ENCODE results near the gene SAGE1. TPM values are rescaled to one million over a fixed set of nuclear protein-coding genes. Genes with fewer than 3 reads are reported as not detected.
A peak's percentile ranks its signal among the peaks of the same experiment; 100 is the strongest.

Gene SAGE1
- polyA plus RNA-seq, 3 donors, result not detected

- no CpG with 5 or more reads among the region's 5 CpGs for WGBS (ENCODE audit: insufficient coverage)
- H3K9ac ChIP-seq (ENCODE audit: insufficient read depth, low read length, poor library complexity, severe bottlenecking), result no peak overlapping the region
- H3K36me3 Mint-ChIP-seq, result no peaks in the 10 kb centered on the region
Observed at GRCh38 chrX:135923353-135923752, 29.8 kb downstream of the SAGE1 start.

DNA sequence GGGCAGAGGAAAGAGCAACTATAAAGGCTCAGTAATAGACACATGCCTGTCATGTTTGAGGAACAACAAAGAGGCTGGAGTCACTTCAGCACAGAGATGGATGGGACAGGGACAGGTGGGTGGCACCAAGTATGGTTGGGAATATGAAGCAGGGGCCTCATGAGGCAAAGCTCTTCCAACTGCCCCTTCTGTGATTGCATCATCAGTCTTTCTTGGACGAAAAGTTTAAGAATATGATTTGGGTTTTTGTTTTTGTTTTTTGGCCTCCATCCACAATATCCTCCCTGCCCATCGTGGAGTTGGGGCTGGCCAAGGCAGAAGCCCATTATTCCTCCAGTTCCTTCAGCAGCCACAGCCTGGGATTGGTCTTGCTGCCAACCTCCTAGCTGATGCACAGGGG lies 34.4 kb downstream of the SAGE1 start:
- H3K4me2 ChIP-seq (replicated peaks; ENCODE audit: extremely low read depth, low read length, poor library complexity, severe bottlenecking), result no peak overlapping the region
- Mint-ChIP-seq H3K27me3 (ENCODE audit: low read depth in 3 of 3) (peaks cover 0 to 9% (median 4%) of the 10 kb centered on the region in 3 donors), H3K4me3 (peak overlapping the region in 1 of 2 donors; percentile 24), H3K4me1 (no peaks in the 10 kb centered on the region), H3K9me3 (no peaks in the 10 kb centered on the region), H3K27ac (no peak overlapping the region), H3K36me3 (no peaks in the 10 kb centered on the region)
- H3K79me2 ChIP-seq (ENCODE audit: insufficient read depth, low read length), result no peaks in the 10 kb centered on the region
- intact Hi-C loops (cut with micrococcal nuclease), result no loop called here
- no peak overlapping the region for H3K4me3 ChIP-seq (replicated peaks in 1 of 3; ENCODE audit: low read depth in 2 of 3, low read length in 3 of 3)
- H3K4me1 ChIP-seq (ENCODE audit: control insufficient read depth in 1 of 2, insufficient read depth in 2 of 2, low read length in 2 of 2), result no peaks in the 10 kb centered on the region
- TF ChIP-seq, protein P1, sequence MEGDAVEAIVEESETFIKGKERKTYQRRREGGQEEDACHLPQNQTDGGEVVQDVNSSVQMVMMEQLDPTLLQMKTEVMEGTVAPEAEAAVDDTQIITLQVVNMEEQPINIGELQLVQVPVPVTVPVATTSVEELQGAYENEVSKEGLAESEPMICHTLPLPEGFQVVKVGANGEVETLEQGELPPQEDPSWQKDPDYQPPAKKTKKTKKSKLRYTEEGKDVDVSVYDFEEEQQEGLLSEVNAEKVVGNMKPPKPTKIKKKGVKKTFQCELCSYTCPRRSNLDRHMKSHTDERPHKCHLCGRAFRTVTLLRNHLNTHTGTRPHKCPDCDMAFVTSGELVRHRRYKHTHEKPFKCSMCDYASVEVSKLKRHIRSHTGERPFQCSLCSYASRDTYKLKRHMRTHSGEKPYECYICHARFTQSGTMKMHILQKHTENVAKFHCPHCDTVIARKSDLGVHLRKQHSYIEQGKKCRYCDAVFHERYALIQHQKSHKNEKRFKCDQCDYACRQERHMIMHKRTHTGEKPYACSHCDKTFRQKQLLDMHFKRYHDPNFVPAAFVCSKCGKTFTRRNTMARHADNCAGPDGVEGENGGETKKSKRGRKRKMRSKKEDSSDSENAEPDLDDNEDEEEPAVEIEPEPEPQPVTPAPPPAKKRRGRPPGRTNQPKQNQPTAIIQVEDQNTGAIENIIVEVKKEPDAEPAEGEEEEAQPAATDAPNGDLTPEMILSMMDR (IDR thresholded peaks at IDR 0.05), result no peak
- no peak overlapping the region for H2AFZ ChIP-seq (ENCODE audit: insufficient read depth, low read depth, low read length, poor library complexity, severe bottlenecking)
- 83% methylated on average over 1 of the region's 2 CpGs for WGBS (ENCODE audit: insufficient coverage)
- H3K9me3 ChIP-seq (replicated peaks in 1 of 2; ENCODE audit: control insufficient read depth in 1 of 2, insufficient read depth in 1 of 2, low read length in 2 of 2), result no peaks in the 10 kb centered on the region
- no peak overlapping the region for H3K9ac ChIP-seq (ENCODE audit: insufficient read depth, low read length, poor library complexity, severe bottlenecking)
- no peaks in the 10 kb centered on the region for H4K20me1 ChIP-seq (ENCODE audit: insufficient read depth, low read length)
- H3K36me3 ChIP-seq (replicated peaks in 1 of 2; ENCODE audit: control insufficient read depth in 1 of 2, insufficient read depth in 2 of 2, low read length in 2 of 2), result no peaks in the 10 kb centered on the region
- H3K27ac ChIP-seq (ENCODE audit: low read depth in 1 of 2, low read length in 2 of 2), result no peak overlapping the region
- H3K27me3 ChIP-seq (ENCODE audit: control insufficient read depth in 2 of 2, insufficient read depth in 2 of 2, low read length in 2 of 2), result no peaks in the 10 kb centered on the region
- DNase-seq, result no peak

More at GRCh38 chrX:135923353-135923752, 29.8 kb downstream of the SAGE1 start:
- H4K20me1 ChIP-seq (ENCODE audit: insufficient read depth, low read length), result no peaks in the 10 kb centered on the region
- H3K27me3 ChIP-seq (ENCODE audit: control insufficient read depth in 2 of 2, insufficient read depth in 2 of 2, low read length in 2 of 2), result no peaks in the 10 kb centered on the region
- H3K27ac Mint-ChIP-seq, result no peak overlapping the region
- H3K4me2 ChIP-seq (replicated peaks; ENCODE audit: extremely low read depth, low read length, poor library complexity, severe bottlenecking), result no peak overlapping the region
- H3K4me3 Mint-ChIP-seq, result no peak overlapping the region
- TF ChIP-seq, protein P1 (IDR thresholded peaks at IDR 0.05), result no peak
- H2AFZ ChIP-seq (ENCODE audit: insufficient read depth, low read depth, low read length, poor library complexity, severe bottlenecking), result no peak overlapping the region
- peaks cover under 1 to 8% (median 3%) of the 10 kb centered on the region in 3 donors for H3K27me3 Mint-ChIP-seq (ENCODE audit: low read depth in 3 of 3)
- intact Hi-C loops (cut with micrococcal nuclease), result no loop called here
- no peak overlapping the region for H3K4me3 ChIP-seq (replicated peaks in 1 of 3; ENCODE audit: low read depth in 2 of 3, low read length in 3 of 3)
- H3K27ac ChIP-seq (ENCODE audit: low read depth in 1 of 2, low read length in 2 of 2), result no peak overlapping the region
- no peaks in the 10 kb centered on the region for H3K79me2 ChIP-seq (ENCODE audit: insufficient read depth, low read length)
- no peaks in the 10 kb centered on the region for H3K4me1 Mint-ChIP-seq
- no peaks in the 10 kb centered on the region for H3K36me3 ChIP-seq (replicated peaks in 1 of 2; ENCODE audit: control insufficient read depth in 1 of 2, insufficient read depth in 2 of 2, low read length in 2 of 2)
- no peaks in the 10 kb centered on the region for H3K9me3 Mint-ChIP-seq
- H3K4me1 ChIP-seq (ENCODE audit: control insufficient read depth in 1 of 2, insufficient read depth in 2 of 2, low read length in 2 of 2), result no peaks in the 10 kb centered on the region
- H3K9me3 ChIP-seq (replicated peaks in 1 of 2; ENCODE audit: control insufficient read depth in 1 of 2, insufficient read depth in 1 of 2, low read length in 2 of 2), result no peaks in the 10 kb centered on the region
- DNase-seq, result no peak

Measured in CD14-positive monocyte (primary cell).